Measurements from ENCODE around the gene MAN2C1.
"Not testable (repeated sequence)": the region's sequence is repeated elsewhere in the genome, so short reads cannot be mapped to it uniquely, and the experiment has no call there.

MAN2C1 gene

DNA sequence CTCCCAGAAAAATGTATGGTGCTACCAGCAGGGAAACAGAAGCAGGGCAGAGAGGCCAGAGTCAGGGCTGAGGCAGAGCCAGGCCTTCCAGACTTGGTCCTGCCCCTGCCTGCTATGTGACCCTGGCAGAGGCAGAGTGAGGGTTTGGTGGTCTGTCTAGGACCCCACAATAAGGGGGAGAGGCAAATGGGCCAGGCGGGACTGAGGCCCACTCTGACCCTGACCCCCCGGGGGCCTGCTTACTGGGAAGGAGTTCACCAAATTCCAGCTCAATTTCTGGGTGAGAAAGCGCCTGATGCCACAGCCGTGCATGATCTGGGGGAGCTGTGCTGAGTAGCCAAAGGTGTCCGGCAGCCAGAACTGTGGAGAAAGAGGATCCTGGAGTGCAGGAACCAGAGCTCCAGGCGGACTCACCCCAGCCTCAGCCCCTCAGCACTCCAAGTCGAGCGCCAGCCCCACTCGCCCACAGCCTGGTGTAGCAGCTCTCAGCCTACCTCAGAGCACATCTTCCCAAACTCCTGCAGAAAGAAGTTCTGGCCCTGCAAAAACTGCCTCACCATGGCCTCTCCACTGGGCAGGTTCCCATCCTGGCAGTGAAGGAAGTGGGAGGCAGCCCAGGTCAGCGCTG, 6.9 kb downstream of the MAN2C1 start:
- no peak for DNase-seq (ENCODE audit: low read depth)

DNA sequence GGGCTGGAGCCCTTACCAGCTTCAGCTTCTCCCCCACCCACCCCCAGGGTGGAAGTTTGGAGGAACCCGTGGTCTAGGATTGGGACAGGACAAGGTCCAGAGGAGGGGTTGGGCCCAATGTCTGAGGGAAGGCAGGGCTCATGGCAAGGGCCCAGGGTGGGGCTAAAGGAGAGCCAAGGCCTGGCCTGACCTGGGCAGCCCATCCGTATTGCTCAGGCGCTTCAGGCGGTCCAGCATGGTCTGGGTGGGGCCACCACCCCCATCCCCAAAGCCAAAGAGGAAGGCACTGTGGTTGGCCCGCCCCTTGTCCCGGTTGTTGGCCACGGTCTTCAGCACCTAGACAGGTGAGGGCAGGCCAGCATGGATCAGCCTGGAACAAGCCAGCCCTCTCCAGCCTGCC, 7.6 kb downstream of the MAN2C1 start:
- DNase-seq (ENCODE audit: low read depth): no peak

DNA sequence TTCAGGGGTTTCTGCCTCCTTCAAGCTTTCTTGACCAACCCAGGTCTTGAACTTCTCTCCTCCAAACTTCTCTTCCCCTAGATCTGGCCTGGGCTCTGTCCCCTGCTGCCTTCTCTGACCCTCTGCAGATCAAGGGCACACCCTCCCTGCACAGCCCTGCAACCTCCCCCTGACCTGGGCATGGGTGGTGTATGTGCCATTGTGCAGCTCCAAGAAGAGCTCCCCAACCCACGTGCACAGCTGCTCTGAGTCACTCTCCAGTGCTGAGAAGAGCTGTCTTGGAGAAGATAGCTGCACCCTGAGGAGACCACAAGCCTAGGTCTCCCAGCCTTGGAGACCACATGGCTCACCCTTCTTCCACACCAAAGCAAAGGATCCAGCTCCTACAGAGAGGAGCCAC, 8.0 kb downstream of the MAN2C1 start:
- DNase-seq (ENCODE audit: low read depth): no peak

DNA sequence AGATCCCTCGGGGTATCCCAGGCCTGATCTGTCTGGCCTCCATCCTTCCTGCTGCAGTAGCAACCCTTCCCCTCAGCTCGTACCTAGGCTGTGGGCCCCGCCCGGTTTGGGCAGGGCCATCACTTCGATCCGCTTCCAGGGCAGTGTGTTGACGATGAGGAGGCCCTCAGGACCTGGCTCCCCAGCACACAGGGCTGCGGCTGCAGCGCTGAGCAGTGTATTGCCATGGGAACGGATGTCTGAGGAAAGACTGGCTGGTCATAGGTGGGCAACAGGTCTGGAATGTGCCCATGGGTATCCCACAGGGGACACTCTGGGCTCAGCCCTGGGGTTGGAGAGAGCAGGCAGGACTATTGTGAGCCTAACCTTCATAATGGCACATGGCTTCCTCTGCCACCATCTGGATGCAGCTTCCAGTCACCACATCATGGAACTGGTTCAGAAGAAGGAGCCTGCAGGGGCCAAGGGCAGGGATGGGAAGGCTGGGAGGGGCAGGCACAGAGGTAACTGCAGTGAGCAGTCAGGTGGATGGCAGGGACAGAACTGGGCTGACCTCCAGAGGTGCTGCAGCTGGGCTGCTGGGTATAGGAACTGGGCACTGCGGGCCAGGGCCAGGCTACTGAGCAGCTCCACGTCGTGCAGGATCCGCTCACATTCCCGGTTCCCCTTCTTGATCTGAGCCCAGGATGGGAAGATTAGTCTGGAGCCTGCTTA, 8.7 kb downstream of the MAN2C1 start:
- no peak for DNase-seq (ENCODE audit: low read depth)

DNA sequence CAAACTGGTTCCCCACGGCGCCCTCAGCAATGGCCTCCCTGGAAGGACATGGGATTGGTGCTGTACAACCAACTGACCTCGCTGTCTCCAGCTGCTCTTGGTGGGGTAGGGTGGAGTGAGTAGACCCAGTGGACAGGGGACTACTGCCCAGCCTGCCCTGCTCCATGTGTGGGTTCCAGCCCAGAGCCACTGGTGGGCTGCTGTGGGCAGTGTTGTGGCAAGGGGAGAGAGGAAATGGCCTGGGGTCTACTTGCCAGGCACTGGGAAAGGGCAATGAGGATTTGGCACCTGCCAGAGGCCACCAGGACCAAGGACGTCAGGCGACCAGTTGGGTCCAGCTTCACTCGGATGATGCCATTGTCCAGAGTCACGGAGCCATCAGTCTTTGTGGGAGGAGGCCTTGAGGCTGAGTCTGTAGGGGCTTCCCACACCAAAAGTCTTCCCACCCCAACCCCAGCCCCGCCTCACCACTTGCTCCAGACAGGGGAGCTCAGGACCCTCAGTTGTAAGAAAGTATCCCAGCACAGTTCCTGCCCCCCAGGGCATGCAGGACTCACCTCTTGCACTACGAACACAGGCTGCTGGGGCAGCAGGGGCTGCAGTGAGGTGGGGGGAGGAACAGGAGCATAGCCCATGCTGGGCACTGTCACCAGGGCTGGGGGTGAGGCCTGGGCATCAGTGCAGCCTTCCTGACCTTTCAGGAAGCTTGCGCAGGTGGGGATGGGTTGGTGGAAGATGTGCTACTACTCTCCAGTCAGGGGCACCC, 9.5 kb downstream of the MAN2C1 start:
- DNase-seq (ENCODE audit: low read depth): no peak

DNA sequence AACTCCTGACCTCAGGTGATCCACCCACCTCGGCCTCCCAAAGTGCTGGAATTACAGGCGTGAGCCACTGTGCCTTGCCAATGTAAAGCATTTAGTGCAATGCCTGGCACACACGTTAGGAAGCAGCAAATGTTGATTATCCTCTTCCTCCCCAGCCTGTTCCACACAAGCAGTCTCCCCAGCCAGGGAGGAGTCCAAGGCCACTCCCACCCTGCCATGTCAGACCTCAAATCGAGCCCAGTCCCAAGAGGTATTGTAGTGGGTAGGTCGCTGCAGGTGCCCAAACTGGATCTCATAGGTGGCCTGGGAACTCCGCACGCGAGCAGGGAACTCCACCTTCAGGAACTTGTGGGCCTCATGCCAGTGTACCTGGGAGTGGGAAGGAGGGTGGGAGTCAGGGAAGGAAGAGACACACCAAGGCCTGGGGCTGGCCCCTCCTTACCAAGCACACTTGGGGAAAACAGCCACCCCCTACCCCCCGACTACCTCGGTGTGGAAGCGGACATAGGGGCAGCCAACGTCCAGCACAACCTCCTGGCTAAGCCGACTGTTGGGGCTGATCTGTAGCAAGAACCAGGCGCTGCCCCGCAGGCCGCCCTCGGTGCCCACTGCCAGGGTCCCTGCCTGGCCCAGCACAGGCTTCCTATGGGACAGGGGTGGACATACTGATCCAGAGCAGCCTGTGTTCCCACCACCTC, 10.3 kb downstream of the MAN2C1 start:
- DNase-seq (ENCODE audit: low read depth): no peak

DNA sequence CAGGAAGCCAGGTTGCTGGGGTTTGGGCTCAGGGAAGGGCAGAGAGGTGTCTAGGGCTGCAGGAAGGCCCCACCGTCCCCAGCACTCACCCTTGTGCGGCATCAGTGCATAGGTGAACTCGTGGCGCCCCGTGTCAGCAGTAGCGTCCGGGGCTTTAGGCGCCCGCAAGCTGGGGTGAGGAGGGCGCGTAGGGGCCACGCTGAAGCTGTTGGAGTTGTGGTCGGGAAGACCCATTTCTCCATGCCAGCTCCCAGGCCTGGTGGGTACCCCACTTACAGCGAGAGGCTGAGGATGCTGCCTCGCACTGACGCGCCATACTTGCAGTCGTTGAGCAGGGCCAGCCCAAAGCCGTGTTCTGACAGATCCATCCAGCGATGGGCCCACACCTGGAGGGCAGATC, 11.9 kb downstream of the MAN2C1 start:
- no peak for DNase-seq (ENCODE audit: low read depth)

DNA sequence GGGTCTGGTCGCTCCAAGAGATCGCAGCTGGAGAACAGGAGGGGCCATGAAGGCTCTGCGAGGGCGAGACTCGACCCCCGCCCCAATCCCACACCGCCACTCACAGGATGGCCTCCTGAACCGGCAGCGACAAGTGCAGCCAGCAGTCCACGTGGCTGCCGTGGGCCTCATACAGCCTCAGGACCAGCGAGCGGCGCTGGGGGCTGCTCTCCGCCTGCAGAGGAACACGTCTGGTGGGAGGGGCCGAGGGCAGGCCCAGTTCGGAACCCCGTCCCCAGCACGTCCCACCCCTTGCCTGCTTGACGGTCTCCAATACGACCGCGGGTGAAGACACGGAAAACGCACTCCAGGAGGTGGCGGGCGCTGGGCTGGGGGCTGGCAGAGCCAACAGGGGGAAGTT, 12.4 kb downstream of the MAN2C1 start:
- DNase-seq (ENCODE audit: low read depth): no peak

DNA sequence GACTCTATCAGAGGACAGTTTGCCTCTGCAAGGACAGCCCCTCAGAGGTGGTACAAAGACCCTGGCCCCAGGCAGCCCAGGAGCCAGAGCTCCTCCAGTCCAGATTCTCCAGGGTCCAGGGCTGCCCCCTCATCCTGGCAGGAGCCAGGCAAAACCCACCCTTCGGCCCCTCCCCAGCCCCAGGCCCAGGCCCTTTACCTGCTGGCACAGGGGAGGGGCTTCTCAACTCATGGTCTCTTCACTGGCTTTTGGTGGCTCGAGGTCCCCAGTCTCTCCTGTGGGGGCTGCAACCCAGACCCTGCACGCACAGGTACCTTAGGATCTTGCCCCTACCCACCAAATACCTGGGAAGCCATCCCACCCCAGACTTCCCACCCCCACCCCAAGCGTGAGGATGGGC, 13.0 kb downstream of the MAN2C1 start:
- DNase-seq (ENCODE audit: low read depth): no peak

DNA sequence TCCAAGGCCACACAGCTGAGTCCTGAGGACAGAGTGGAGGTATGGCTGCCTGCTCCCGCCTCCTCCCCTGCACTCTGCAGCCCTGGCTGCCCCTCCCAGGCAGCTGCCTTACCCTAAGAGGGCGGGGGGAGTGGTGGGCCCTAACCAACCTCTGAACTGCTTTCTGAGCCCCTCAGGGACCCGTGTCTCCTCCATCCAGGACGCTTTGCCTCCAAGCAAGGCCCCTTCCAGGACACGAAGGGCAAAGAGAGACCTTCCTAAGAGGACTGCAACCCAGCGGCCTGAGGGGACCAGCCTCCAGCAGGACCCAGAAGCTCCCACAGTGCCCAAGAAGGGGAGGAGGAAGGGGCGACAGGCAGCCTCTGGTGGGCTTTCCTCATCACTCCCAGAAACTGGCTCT, 14.0 kb downstream of the MAN2C1 start:
- no peak for DNase-seq (ENCODE audit: low read depth)

DNA sequence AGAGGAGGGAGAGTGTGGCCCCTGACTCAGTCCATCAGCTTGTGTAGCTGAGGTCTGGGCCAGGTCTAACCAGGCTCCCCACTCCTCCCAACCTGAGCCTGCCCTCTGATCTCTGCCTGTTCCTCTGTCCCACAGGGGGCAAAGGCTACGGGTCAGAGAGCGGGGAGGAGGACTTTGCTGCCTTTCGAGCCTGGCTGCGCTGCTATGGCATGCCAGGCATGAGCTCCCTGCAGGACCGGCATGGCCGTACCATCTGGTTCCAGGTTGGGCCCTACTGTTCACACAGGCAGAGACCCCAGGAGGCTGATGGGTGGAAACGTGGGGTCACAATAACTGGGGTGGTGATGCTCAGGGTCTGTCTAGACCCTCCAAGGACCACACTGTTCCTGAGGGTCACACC, 14.8 kb downstream of the MAN2C1 start:
- no peak for DNase-seq (ENCODE audit: low read depth)

DNA sequence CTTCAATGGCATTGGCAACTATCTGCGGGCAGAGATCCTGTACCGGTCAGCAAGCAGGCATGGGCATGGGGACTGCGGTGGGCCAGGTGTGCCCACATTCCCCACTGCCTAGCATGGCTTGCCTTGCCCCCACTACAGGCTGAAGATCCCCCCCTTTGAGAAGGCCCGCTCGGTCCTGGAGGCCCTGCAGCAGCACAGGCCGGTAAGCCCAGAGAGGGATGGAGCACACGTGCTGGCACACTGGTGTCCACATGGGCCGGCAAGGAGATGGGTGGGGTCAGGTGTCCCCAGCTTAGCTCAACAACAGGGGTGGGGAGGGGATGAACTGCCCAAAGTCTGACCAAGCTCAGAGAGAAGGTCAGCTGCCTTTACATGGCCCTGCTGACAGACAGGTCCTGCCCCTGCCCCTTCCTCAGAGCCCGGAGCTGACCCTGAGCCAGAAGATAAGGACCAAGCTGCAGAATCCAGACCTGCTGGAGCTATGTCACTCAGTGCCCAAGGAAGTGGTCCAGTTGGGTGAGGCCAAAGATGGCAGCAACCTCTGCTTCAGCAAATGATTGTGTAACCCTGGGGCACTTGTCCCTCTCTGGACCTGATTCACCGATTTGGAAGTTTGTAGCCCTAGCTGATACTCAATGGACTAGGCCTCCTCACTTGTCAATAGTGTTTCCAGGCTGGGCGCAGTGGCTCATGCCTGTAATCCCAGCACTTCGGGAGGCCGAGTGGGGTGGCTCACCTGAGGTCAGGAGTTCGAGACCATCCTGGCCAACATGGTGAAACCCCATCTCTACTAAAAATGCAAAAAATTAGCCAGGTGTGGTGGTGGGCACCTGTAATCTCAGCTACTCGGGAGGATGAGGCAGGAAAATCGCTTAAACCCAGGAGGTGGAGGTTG, 16.0 kb downstream of the MAN2C1 start:
- DNase-seq (ENCODE audit: low read depth): no peak

DNA sequence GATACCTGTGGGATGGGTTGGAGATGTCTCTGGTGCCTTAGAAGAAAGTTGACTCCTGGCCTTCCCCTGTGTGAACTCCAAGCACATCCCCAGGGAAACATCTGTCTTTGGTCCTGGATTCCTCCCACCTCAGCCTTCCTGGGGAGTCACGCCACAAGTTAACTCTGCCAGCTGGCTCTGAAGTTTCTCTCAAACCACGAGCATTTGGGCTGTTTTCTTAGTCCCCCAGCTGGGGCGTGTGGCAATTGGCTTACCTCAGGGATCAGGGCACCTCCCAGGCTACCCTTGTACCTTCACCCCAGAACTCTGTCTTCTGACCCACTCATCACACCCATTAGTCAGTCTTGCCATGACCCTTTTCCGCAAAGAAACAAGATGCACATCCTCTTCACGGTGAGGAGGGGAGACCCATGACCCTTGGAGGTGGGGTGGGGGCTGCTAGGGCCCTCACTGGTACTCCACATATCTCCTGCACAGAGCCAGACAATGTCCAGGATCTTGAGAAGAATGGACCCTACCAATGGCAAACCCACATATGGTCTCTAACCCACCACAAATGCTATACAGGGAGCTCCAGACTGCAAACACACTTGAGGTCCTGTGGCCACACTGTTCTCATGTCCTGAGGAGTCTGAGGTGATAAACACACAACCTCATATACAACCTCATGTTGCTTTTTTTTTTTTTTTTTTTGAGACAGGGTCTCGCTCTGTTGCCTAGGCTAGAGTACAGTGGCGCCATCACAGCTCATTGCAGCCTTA, 17.6 kb downstream of the MAN2C1 start:
- no peak for DNase-seq (ENCODE audit: low read depth)

DNA sequence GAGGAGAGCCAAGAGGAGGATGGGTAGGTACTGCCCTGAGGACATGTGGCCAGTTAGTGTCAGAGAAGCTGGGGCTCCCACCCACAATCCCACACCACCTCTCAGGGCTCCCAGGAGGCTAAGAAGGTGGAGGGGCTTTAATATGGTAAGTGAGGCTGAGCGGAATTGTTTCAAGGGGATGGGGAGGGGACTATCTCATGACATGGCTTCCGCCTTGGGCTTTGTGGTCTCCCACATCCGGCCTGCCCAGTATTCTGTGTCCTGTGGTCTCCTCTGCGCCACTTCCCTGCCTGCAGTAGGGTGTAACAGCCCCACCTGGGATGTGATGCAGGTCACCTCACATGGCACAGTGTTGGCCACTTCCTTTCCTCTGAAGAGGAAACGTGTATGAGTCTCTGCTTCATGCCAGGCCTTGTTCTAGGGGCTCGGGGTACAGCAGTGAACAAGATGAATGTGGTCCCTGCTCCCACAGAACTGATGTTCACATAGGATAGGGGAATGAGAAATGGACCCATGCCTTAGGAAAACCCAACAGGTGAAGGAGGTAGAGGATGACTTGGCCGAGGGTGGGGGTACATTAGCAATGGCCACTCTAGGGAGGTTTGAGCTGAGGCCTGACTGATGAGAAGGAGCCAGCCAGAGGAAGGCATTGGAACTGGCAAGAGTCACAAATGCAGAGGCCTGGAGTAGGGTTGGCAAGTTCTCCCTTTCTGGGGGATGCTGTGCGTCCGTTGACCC, 18.4 kb downstream of the MAN2C1 start:
- DNase-seq (ENCODE audit: low read depth): peak; percentile 49

DNA sequence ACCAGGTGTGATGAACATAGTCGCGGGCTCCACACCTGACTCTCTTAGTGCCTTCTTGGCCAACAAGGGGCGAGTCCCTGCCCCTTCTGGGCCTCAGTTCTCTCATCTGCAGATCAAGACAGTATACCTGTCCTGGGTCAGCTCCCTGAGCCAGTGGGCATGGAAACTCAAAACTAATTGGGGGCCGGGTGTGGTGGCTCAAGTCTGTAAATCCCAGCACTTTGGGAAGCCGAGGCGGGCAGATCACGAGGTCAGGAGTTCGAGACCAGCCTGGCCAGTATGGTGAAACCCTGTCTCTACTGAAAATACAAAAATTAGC, 19.1 kb downstream of the MAN2C1 start:
- not testable (repeated sequence) for DNase-seq (ENCODE audit: low read depth)

DNA sequence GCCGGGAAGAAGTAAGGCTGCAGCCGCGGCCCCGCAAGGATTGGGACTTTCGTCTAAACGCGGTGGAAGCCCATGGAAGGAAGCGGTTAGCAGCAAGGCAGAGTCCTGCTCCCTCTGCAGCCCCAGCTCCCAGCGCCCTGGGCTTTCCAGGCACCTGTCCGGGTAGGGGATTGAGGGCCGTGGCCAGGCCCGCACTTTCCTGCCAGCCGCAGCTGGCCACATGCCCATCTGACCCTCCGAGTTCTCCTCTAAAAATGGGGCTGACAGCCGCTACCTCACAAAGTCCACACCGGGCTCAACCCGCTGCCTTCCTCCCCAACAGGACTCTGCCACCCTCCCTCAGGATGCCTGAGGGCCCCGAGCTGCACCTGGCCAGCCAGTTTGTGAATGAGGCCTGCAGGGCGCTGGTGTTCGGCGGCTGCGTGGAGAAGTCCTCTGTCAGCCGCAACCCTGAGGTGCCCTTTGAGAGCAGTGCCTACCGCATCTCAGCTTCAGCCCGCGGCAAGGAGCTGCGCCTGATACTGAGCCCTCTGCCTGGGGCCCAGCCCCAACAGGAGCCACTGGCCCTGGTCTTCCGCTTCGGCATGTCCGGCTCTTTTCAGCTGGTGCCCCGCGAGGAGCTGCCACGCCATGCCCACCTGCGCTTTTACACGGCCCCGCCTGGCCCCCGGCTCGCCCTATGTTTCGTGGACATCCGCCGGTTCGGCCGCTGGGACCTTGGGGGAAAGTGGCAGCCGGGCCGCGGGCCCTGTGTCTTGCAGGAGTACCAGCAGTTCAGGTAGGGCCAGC, 19.7 kb downstream of the MAN2C1 start:
- no peak for DNase-seq (ENCODE audit: low read depth)

DNA sequence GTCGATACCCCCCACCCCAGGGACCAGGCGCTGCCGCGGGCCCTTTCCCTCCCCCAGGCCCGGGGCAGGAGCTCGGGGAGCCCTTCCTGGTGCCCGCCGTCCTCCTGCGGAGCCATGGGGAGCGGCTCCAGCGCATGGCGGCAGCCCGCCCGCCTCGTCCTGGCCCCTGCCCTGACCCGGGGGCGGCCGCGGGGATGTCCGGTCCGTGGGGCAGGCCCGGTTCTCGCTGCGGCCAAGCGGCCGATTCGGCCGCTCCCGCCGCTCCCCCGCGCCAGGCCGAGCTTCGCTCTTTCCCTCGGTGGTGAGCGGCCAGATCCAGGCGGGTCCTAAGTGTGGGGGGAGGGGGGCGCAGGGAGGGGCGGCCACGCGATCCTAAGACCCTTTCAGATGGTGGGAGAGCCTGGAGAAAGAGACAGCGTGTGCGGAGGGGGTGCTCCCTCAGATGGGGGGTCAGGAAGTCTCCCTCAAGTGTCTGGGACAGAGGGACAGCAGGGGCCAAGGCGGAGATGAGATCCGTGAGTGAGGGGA, 20.3 kb downstream of the MAN2C1 start:
- DNase-seq (ENCODE audit: low read depth): no peak

DNA sequence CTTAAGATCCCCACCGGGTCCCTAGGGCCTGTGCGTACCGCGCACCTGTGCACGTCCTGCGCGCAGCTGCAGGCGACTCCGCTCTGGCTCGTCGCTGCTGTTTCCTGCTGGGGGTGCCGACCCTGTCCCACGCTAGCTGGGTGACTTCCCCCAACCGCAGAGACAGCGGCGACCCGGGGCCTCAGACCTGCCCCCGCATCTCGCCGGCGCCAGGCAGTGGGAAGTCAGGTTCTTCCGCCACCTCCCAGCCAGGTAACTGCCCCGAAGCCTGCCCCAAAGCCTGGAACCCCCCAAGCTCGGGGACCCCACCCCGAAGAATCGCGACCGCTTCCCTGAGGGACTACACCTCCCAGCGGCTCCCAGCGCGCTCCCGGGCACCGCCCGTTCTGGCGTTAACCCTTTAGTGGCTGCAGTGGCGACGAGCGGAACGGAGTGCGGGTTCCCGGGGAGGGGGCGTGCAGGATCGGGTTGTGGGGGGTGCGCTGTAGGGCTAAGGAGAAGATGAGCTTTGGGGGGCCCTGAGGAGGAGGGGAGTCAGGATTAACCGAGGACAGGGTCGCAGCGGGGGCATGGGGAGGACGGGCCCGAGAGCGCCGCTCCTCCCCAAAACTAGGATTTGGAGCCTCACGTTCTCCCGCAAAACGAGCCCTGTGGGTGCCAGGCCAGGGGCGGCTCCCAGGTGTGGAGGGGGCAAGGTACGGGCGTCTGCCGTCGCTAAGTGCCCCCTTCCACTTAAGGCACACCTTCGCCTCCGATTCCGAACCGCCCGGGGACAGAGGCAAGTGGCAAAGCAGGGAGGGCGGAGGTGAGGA, 21.0 kb downstream of the MAN2C1 start:
- DNase-seq (ENCODE audit: low read depth): no peak
